HFFc6 (cell line): ENCODE measurements around the gene CHD3. TPM values are rescaled to one million over a fixed set of nuclear protein-coding genes. Genes with fewer than 3 reads are reported as not detected.

Experiments
- DNase-seq: peaks from one replicate; pipeline ENCODE4 v3.0.0-alpha.2; 2018
- H3K27ac Mint-ChIP-seq: 2 replicates; pipeline ENCODE4 v1.8.0; 2020; ENCODE audit warnings: mild to moderate bottlenecking, mixed read lengths
- H3K27me3 Mint-ChIP-seq: 2 replicates; pipeline ENCODE4 v1.8.0; 2021; ENCODE audit warnings: mild to moderate bottlenecking, moderate library complexity, mixed read lengths; ENCODE audit not compliant: insufficient read depth
- H3K36me3 Mint-ChIP-seq: 2 replicates; pipeline ENCODE4 v1.8.0; 2021; ENCODE audit warnings: low read depth, mixed read lengths
- H3K4me1 Mint-ChIP-seq: 2 replicates; pipeline ENCODE4 v1.8.0; 2020; ENCODE audit warnings: low read depth, mixed read lengths
- H3K4me3 Mint-ChIP-seq: 2 replicates; pipeline ENCODE4 v1.8.0; 2020; ENCODE audit warnings: mild to moderate bottlenecking, moderate library complexity, mixed read lengths
- H3K9me3 Mint-ChIP-seq: 2 replicates; pipeline ENCODE4 v1.8.0; 2020; ENCODE audit warnings: mild to moderate bottlenecking, mixed read lengths
- CTCF ChIP-seq: fragments of 200-600 bp; sonication (generic); IDR thresholded peaks from 2 replicates; pipeline ENCODE4 v1.5.0; 2021; ENCODE audit warnings: antibody characterized with exemption, mild to moderate bottlenecking
- total RNA-seq, 6 experiments: library from RNA; stranded (reverse); fragmentation: NEBNext Ultra II Directional; extraction: Animal tissue kit (Norgen Biotek cat#: 25700); gene quantifications; 2 replicates in 1 of 6; 3 replicates in 5 of 6; pipeline ENCODE4 v1.2.3, GENCODE V29; 2021

Gene CHD3
- total RNA-seq, 6 experiments from 2014 or later, result 83.3 to 112 (median 110) TPM

- Mint-ChIP-seq H3K27me3 (peaks cover 12% of the 10 kb centered on the region), H3K4me1 (peaks cover 59% of the 10 kb centered on the region), H3K4me3 (peak overlapping the region; percentile 86), H3K27ac (peak overlapping the region; percentile 97), H3K36me3 (peaks cover 8% of the 10 kb centered on the region; the same call in 1 of the 2 replicates), H3K9me3 (no peaks in the 10 kb centered on the region)
- TF ChIP-seq CTCF, result peak; percentile 37
- peak; percentile 86 for DNase-seq
Measured at GRCh38 chr17:7841396-7841914, 47.1 kb upstream of the CHD3 start.

- Mint-ChIP-seq H3K9me3 (no peaks in the 10 kb centered on the region), H3K4me3 (peak overlapping the region; percentile 86), H3K4me1 (peaks cover 54% of the 10 kb centered on the region), H3K27me3 (peaks cover 10% of the 10 kb centered on the region), H3K27ac (peak overlapping the region; percentile 97), H3K36me3 (peaks cover 8% of the 10 kb centered on the region; the same call in 1 of the 2 replicates)
- peak; percentile 79 for DNase-seq
- TF ChIP-seq CTCF, result 0 out of 2 replicates have a peak, but pooled peaks have one; percentile 20
Measured at GRCh38 chr17:7841915-7842379, 46.6 kb upstream of the CHD3 start.

- no peaks in the 10 kb centered on the region for H3K9me3 Mint-ChIP-seq
- H3K4me3 Mint-ChIP-seq, result peak overlapping the region; percentile 86
- H3K4me1 Mint-ChIP-seq, result peaks cover 48% of the 10 kb centered on the region
- H3K27me3 Mint-ChIP-seq, result peaks cover 8% of the 10 kb centered on the region
- TF ChIP-seq CTCF, result peak; percentile 18; the same call in 1 of the 2 replicates
- H3K27ac Mint-ChIP-seq, result peak overlapping the region; percentile 97
- peaks cover 8% of the 10 kb centered on the region; the same call in 1 of the 2 replicates for H3K36me3 Mint-ChIP-seq
- DNase-seq, result peak; percentile 87
Measured at GRCh38 chr17:7842380-7843256, 46.0 kb upstream of the CHD3 start.

- peak overlapping the region; percentile 86 for H3K4me3 Mint-ChIP-seq
- peak overlapping the region; percentile 97 for H3K27ac Mint-ChIP-seq
- H3K27me3 Mint-ChIP-seq, result peaks cover 8% of the 10 kb centered on the region
- TF ChIP-seq CTCF, result no peak
- H3K4me1 Mint-ChIP-seq, result peaks cover 44% of the 10 kb centered on the region
- H3K9me3 Mint-ChIP-seq, result no peaks in the 10 kb centered on the region
- DNase-seq, result no peak
- H3K36me3 Mint-ChIP-seq, result peaks cover 8% of the 10 kb centered on the region; the same call in 1 of the 2 replicates
Measured at GRCh38 chr17:7843257-7843535, 45.4 kb upstream of the CHD3 start.

GRCh38 chr17:7843536-7844291, 44.9 kb upstream of the CHD3 start:
- H3K36me3 Mint-ChIP-seq, result peaks cover 8% of the 10 kb centered on the region; the same call in 1 of the 2 replicates
- peak overlapping the region; percentile 97 for H3K27ac Mint-ChIP-seq
- H3K4me3 Mint-ChIP-seq, result peak overlapping the region; percentile 86
- no peak for TF ChIP-seq CTCF
- peak; percentile 59 for DNase-seq
- H3K9me3 Mint-ChIP-seq, result no peaks in the 10 kb centered on the region
- peaks cover 8% of the 10 kb centered on the region for H3K27me3 Mint-ChIP-seq
- peaks cover 39% of the 10 kb centered on the region for H3K4me1 Mint-ChIP-seq
